Ovary (tissue), 9 donors: Measurements from ENCODE around the gene PIK3R2. TPM values are rescaled to one million over a fixed set of nuclear protein-coding genes. Genes with fewer than 3 reads are reported as not detected.

ENCODE experiments used
- DNase-seq, 5 donors: peaks; one replicate each; pipeline ENCODE4 v3.0.0-alpha.2; 2019 to 2020
- H3K27ac ChIP-seq, 2 donors: fragments of 200-600 bp; one replicate each; pipeline versions ENCODE4 v1.5.1 to v1.8.0; 2019 to 2022
- H3K27me3 ChIP-seq: fragments of 200-600 bp; one replicate; pipeline ENCODE4 v1.8.0; 2022
- H3K36me3 ChIP-seq: fragments of 200-600 bp; sonication (generic); one replicate; pipeline ENCODE4 v1.5.1; 2019
- H3K4me1 ChIP-seq: one replicate; pipeline ENCODE4 v1.8.1; 2013; ENCODE audit warnings: mild to moderate bottlenecking, moderate library complexity; ENCODE audit not compliant: insufficient read depth
- H3K4me3 ChIP-seq: fragments of 200-600 bp; sonication (generic); one replicate; pipeline ENCODE4 v1.5.1; 2017
- H3K9me3 ChIP-seq, 2 donors: fragments of 200-600 bp in 1 of 2; sonication (generic) in 1 of 2; one replicate each; pipeline versions ENCODE4 v1.5.1 to v1.8.1; 2013 to 2019; ENCODE audit warnings: mild to moderate bottlenecking in 1 of 2, moderate library complexity in 1 of 2
- CTCF ChIP-seq, 3 donors: fragments of 450-650 bp in 2 of 3; fragments of 200-600 bp in 1 of 3; IDR thresholded peaks; one replicate each; pipeline versions ENCODE4 v1.5.1 to v1.8.0; 2016 to 2022; ENCODE audit warnings: antibody characterized with exemption in 3 of 3, mild to moderate bottlenecking in 1 of 3
- EP300 ChIP-seq: sonication (generic); formaldehyde crosslinking; IDR thresholded peaks from one replicate; pipeline ENCODE4 v1.6.1; 2017; ENCODE audit warnings: antibody characterized with exemption
- POLR2A ChIP-seq: fragments of 450-650 bp; IDR thresholded peaks from one replicate; pipeline ENCODE4 v1.6.1; 2017; ENCODE audit warnings: antibody characterized with exemption, mild to moderate bottlenecking, moderate library complexity
- WGBS, 3 donors: extraction: QIAGEN DNeasy Blood & Tissue Kit in 1 of 3; methylation state at CpG; one replicate each; pipeline versions ENCODE4 v1.1.5 to v1.1.7; 2013 to 2017; 5-methylcytosine and 5-hydroxymethylcytosine counted together
- intact Hi-C, 4 donors: fragments of 100-400 bp; cut with DNase I; formaldehyde crosslinking; loops; one replicate each; pipeline versions ENCODE4 v1.11.0 to v1.15.1; 2022 to 2023
- polyA plus RNA-seq, 2 donors: library from polyadenylated mRNA; stranded (reverse); fragments of 200-250 nt in 1 of 2; fragments of 350-450 nt in 1 of 2; fragmentation: Illumina TruSeq in 1 of 2; extraction: RNeasy Lipid Tissue Mini Kit (QIAGEN cat#74804) in 1 of 2; gene quantifications; one replicate each; pipeline ENCODE4 v1.2.3, GENCODE V29; 2013 to 2014
- total RNA-seq, 7 donors: library from RNA; depleted of rRNA in 2 of 7; stranded (reverse); fragments of >200 nt in 2 of 7; fragmentation: NEBNext Ultra II Directional in 3 of 7; extraction: Animal tissue kit (Norgen Biotek cat#: 25700) in 3 of 7; gene quantifications; one replicate each; pipeline versions ENCODE4 v1.1.0 to v1.2.4, GENCODE V29; 2016 to 2023
- donor health status: DM: no; HTN: no; CAD: no; lungs with moderate emphysema.
- donor health status: DM: no; HTN: no; CAD: no.
- donor health status: Bipolar disorder and iron deficiency.
- donor health status: DM: yes; HTN: yes; CAD: no.
- donor health status: DM: no; HTN: no; CAD: no.
- donor health status: DM: yes; HTN: yes; CAD: no.

PIK3R2 gene
- total and polyA plus RNA-seq, 9 donors: 12.8 to 63.2 (median 42.6) TPM

- H3K4me3 ChIP-seq: no peak overlapping the region
- intact Hi-C loops: no loop called here
- H3K9me3 ChIP-seq: no peaks in the 10 kb centered on the region
- WGBS, 3 donors: 91 to 94% (median 91%) methylated on average over 18 of the region's 18 CpGs
- no peak for DNase-seq
- no peaks in the 10 kb centered on the region for H3K36me3 ChIP-seq
- no peaks in the 10 kb centered on the region for H3K27me3 ChIP-seq
- TF ChIP-seq CTCF (IDR thresholded peaks at IDR 0.05): no peak
- no peak for TF ChIP-seq POLR2A
- no peak for TF ChIP-seq EP300
- no peaks in the 10 kb centered on the region for H3K4me1 ChIP-seq
- no peak overlapping the region for H3K27ac ChIP-seq
Observed at GRCh38 chr19:18135712-18136584, 17.0 kb upstream of the PIK3R2 start.

GRCh38 chr19:18137242-18137641 is 15.7 kb upstream of the PIK3R2 start:
- Histone ChIP-seq H3K4me1 (no peaks in the 10 kb centered on the region), H3K9me3 (no peaks in the 10 kb centered on the region), H3K4me3 (no peak overlapping the region), H3K27me3 (no peaks in the 10 kb centered on the region), H3K27ac (no peak overlapping the region), H3K36me3 (no peaks in the 10 kb centered on the region)
- TF ChIP-seq EP300: no peak
- TF ChIP-seq CTCF (IDR thresholded peaks at IDR 0.05): no peak
- TF ChIP-seq POLR2A: no peak
- no peak for DNase-seq
- intact Hi-C loops: no loop called here
- WGBS, 3 donors: 80 to 84% (median 82%) methylated on average over 10 to 11 of the region's 11 CpGs

- Histone ChIP-seq H3K4me1 (no peaks in the 10 kb centered on the region), H3K9me3 (no peaks in the 10 kb centered on the region), H3K36me3 (no peaks in the 10 kb centered on the region), H3K27me3 (no peaks in the 10 kb centered on the region), H3K4me3 (no peak overlapping the region), H3K27ac (no peak overlapping the region)
- 88 to 96% (median 95%) methylated on average over 8 to 9 of the region's 9 CpGs for WGBS, 3 donors
- TF ChIP-seq EP300 (no peak), CTCF (IDR thresholded peaks at IDR 0.05) (no peak), POLR2A (no peak)
- intact Hi-C loops: no loop called here
- no peak for DNase-seq
Observed at GRCh38 chr19:18137657-18138339, 15.2 kb upstream of the PIK3R2 start.

- no peak for TF ChIP-seq CTCF (IDR thresholded peaks at IDR 0.05)
- TF ChIP-seq POLR2A: no peak
- no peak for TF ChIP-seq EP300
- Histone ChIP-seq H3K36me3 (no peaks in the 10 kb centered on the region), H3K9me3 (no peaks in the 10 kb centered on the region), H3K27me3 (no peaks in the 10 kb centered on the region), H3K27ac (no peak overlapping the region), H3K4me3 (no peak overlapping the region), H3K4me1 (no peaks in the 10 kb centered on the region)
- no peak for DNase-seq
- 97 to 100% (median 99%) methylated on average over 1 of the region's 1 CpG for WGBS, 3 donors
- intact Hi-C loops: no loop called here
Observed at GRCh38 chr19:18140473-18140872, 12.5 kb upstream of the PIK3R2 start.
